HL-60 (cell line): ENCODE measurements around the gene SHOX.

Source experiments
- CTCF ChIP-seq: IDR thresholded peaks from one replicate; pipeline ENCODE4 v1.5.1; 2011; ENCODE audit warnings: low read length, control low read depth, inconsistent platforms; ENCODE audit not compliant: insufficient read depth
- GABPA ChIP-seq: IDR thresholded peaks from 2 replicates; pipeline ENCODE4 v1.6.1; 2012; ENCODE audit warnings: low read depth
- POLR2AphosphoS5 ChIP-seq: IDR thresholded peaks from 2 replicates; pipeline ENCODE4 v1.6.1; 2012; ENCODE audit warnings: low read depth
- REST ChIP-seq: IDR thresholded peaks from 2 replicates; pipeline ENCODE4 v1.6.1; 2012; ENCODE audit warnings: low read depth; ENCODE audit not compliant: insufficient replicate concordance
- SPI1 ChIP-seq: IDR thresholded peaks from 2 replicates; pipeline ENCODE4 v1.6.1; 2012; ENCODE audit warnings: low read depth, mild to moderate bottlenecking, borderline replicate concordance

- no peak for TF ChIP-seq CTCF
- no peak for TF ChIP-seq GABPA
- no peak for TF ChIP-seq POLR2AphosphoS5
- TF ChIP-seq REST, result no peak
- TF ChIP-seq SPI1, result no peak
These were observed 42.3 kb downstream of the SHOX start for GRCh38 chrX:672931-673330.
